Central memory CD4-positive, alpha-beta T cell (primary cell): ENCODE data around the gene SH3BP5.
"Not testable (repeated sequence)": the region's sequence is repeated elsewhere in the genome, so short reads cannot be mapped to it uniquely, and the experiment has no call there.

Experiments used
- DNase-seq: peaks from one replicate; pipeline ENCODE4 v3.0.0; 2022
- total RNA-seq, 3 experiments: gene quantifications; one replicate each; lab custom pipeline; 2026; lab: John Stamatoyannopoulos, UW

SH3BP5 gene
- total RNA-seq, result 29.2 to 115 (median 70.9) reads per million in 3 experiments

- DNase-seq, result peak; percentile 64
Observed at GRCh38 chr3:15332405-15333098, at the start of gene SH3BP5. Gene SH3BP5 (minus strand): TSS chr3:15332586. CDS start chr3:15332408, 178 bp downstream.

GRCh38 chr3:15380980-15381890 is 48.8 kb upstream of the SH3BP5 start:
- no peak for DNase-seq

GRCh38 chr3:15377961-15378791 is 45.8 kb upstream of the SH3BP5 start:
- DNase-seq, result peak; percentile 94

GRCh38 chr3:15375461-15376000 is 43.1 kb upstream of the SH3BP5 start:
- DNase-seq, result no peak

- no peak for DNase-seq
Observed at GRCh38 chr3:15372918-15373317, 40.5 kb upstream of the SH3BP5 start.

GRCh38 chr3:15368561-15369135 is 36.3 kb upstream of the SH3BP5 start:
- no peak for DNase-seq

- no peak for DNase-seq
Observed at GRCh38 chr3:15367059-15367458, 34.7 kb upstream of the SH3BP5 start.

- DNase-seq, result not testable (repeated sequence)
Observed at GRCh38 chr3:15364078-15364477, 31.7 kb upstream of the SH3BP5 start.

GRCh38 chr3:15361494-15362214 is 29.3 kb upstream of the SH3BP5 start:
- no peak for DNase-seq

- no peak for DNase-seq
Observed at GRCh38 chr3:15360788-15361493, 28.6 kb upstream of the SH3BP5 start.

GRCh38 chr3:15359677-15360397 is 27.5 kb upstream of the SH3BP5 start:
- DNase-seq, result no peak

GRCh38 chr3:15356651-15357061 is 24.3 kb upstream of the SH3BP5 start:
- peak; percentile 70 for DNase-seq

GRCh38 chr3:15356176-15356575 is 23.8 kb upstream of the SH3BP5 start:
- DNase-seq, result no peak

- DNase-seq, result no peak
Observed at GRCh38 chr3:15355086-15355485, 22.7 kb upstream of the SH3BP5 start.

- no peak for DNase-seq
Observed at GRCh38 chr3:15354485-15354884, 22.1 kb upstream of the SH3BP5 start.

GRCh38 chr3:15350141-15350540 is 17.8 kb upstream of the SH3BP5 start:
- no peak for DNase-seq

- not testable (repeated sequence) for DNase-seq
Observed at GRCh38 chr3:15349438-15349837, 17.1 kb upstream of the SH3BP5 start.

- no peak for DNase-seq
Observed at GRCh38 chr3:15348246-15348645, 15.9 kb upstream of the SH3BP5 start.

- DNase-seq, result no peak
Observed at GRCh38 chr3:15347737-15348110, 15.3 kb upstream of the SH3BP5 start.

- peak; percentile 66 for DNase-seq
Observed at GRCh38 chr3:15347063-15347736, 14.8 kb upstream of the SH3BP5 start.
